GM21825 (cell line): ENCODE data around the gene SEMA7A.
A peak's percentile ranks its signal among the peaks of the same experiment; 100 is the strongest.

Source experiments
- ATAC-seq: cut with Tn5 transposase; IDR thresholded peaks from one replicate; pipeline ENCODE4 v1.9.1; 2021; ENCODE audit warnings: mild to moderate bottlenecking, moderate library complexity; ENCODE audit not compliant: unreplicated experiment

The SEMA7A gene

DNA sequence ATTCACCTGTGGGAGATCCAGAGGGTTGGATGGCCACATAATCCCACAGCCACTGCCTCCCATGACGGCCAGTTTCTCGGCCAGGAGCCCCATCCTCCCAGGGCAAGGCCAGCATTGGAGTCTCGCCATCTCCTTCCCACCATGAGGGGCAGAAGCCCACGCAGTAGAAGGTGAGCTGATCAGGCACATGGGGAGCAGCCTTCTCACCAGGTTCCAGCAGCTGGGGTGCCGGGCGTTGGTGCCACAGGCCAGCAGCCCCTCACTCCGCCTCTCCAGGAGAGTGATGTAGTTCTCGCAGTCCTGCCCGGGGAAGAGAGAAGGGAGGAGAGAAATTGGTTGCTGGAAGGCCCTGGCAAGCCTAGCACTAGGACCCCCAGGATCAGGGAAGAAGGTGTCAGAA lies 16.1 kb downstream of the SEMA7A start:
- no peak for ATAC-seq

DNA sequence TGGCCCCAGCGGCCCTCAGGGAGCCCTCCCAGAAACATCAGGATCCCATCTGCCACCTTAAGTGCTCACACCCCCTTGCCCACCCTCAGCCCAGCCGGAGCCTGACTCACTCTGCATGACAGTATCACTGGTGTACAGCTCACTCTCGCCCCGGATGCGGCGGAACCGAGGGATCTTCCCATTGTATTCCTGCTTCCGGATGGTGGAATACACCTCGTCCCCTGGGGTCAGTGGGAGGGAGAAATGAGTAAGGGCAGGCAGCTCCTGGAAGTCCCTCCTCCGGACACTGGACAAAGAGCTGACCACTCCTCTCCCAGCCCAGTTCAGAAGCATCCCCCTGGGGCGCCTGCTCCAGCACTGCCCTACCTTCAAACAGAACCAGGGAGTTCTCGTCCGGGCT lies 16.5 kb downstream of the SEMA7A start:
- ATAC-seq: no peak

DNA sequence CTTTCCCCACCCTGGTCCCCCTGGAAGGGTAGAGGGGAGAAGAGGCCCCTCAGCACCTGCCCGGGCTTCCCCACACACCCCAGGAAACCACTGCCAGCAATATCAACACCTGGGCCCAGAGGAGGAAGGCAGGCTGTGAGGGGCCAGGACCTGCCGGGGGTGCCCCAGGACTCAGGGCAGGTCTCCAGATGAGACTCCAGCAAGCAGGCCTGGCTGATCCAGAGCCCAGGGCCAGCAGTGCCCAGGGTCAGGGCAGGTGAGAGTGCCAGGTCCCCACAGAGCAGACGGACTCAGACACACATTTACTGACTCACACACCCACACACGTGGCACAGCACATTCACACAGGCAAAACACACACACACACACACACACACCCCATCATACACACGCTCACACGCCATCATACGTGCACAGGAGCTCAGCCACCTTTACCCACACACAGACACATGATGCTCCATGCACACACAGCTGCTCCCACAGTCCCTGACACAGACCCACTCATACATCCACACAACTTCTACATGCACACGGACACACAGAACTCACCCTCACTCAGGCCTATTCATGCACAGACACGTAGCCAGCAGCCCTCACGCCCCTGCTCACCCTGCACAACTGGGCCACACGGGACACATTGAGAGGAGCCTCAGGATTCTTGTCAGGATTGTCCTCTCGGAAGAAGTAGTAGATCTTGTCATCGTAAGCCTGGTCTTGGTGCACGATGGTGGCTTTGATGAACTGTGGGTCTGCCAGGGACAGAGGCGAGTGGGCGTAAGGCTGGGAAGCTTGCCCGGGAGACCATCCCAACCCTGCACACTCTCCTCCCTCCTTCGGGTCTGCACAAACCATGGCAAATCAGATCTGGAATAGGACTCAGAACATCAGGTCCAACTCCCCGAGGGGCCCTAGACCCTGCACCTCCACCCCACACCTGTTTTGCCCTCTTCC lies 17.5 kb downstream of the SEMA7A start:
- ATAC-seq: no peak

DNA sequence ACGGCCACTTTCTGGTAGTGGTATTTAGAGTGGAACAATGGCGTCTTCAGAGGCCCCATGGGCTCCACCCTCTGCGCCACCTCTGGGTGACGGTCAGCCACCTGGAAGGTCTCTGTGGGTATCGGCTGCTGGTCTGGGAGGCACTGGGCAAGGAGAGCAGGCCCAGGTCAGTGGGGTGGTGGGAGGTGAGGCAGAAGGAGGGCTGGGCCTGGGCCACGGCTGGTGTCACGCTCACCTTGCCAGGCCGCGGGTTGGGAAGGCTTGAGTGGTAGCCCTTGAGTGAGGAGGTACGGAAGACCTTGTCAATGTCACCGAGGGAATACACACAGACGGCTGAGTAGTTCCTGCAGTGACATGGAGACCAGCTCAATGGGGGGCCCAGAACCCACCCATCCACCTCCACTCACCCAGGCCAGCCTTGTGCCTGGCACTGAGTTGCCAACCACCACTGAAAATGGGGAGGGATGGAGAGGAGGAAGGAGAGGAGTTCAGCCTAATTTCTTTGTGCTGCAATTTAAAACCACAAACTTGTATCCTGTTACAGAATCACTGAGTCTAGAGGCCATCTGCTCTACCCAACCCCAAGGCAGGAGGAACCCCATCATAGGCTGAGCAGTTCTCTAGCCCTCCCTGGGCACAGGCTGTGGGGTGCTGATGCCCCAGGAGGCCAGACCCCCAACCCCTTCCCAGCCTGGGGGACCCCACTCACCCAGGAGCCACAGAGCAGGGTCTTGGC lies 19.0 kb downstream of the SEMA7A start:
- ATAC-seq: no peak

DNA sequence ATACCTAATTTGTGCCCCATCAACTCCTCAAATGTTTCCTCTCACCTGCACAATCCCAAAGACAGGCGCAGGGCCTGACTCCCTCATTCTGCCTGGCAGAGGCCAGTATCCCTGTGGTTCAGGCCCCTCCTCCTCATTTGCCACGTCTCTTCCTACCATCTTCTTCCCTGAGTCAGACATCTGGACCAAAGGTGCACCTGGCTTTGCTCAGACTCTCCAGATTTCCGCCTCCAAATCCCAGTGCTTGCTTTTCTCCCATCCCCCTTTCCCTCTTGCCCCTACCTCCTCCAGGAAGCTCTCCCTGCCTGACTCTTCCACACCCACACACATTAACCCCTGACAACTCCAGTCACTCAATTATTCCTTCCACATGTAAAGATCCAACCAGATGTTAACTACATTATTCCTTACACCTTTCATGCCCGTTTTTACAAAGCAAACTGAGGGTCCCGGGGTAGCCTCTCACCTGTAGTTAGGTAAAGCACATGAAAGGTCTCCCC lies 19.6 kb downstream of the SEMA7A start:
- ATAC-seq: no peak

DNA sequence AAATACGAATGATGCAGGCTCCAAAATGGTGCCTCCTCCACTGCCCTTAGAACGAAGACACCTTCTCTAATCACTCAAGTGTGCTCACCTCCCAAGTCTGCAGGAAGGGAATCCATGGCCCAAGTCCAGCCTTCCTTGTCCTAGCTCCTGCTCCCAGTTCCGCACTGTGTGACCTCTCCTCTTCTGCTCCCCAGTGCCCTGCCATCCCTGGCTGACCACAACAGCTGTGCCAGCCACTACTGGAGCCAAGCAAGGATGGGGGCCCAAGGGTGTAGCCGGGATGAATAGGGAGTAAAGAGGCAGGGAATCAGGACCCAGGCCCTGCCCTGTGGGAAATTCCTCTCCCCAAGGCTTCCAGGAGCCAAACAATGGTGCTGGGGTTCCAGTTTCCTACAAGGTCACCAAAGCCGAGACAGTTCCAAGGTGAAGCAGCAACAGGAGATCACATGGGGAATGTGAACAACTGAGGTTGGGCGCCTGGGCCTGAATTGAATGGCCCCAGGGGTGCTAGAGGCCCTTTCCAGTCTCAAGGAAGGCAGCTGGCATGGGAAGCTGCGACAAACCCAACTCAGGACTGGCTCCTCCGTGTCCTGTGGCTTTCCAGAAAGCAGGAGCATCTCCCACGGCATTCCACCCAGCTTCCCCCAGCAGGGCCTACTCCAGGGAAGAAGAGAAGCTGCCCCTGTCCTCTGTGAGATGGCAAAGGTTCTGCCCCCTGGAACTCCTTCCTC lies 20.2 kb downstream of the SEMA7A start:
- ATAC-seq: no peak

DNA sequence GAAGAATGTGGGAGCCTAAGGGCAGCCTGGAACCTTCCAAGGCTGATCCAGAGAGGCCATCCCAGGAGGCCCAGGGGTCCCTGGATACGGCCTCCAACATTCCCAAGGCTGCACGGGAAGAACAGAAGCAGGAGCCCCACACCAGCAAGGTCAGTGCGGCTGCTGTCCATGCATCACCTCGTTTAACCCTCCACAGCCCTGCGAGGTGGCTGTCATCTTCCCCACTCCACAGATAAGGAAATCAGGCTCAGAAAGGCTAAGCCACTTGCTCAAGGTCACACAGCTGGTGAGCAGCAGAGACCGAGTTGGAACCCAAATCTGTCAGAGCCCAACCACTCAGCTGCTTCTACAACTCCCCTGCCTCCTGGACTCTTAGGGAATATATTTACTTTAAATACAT lies 21.6 kb downstream of the SEMA7A start:
- ATAC-seq: no peak

DNA sequence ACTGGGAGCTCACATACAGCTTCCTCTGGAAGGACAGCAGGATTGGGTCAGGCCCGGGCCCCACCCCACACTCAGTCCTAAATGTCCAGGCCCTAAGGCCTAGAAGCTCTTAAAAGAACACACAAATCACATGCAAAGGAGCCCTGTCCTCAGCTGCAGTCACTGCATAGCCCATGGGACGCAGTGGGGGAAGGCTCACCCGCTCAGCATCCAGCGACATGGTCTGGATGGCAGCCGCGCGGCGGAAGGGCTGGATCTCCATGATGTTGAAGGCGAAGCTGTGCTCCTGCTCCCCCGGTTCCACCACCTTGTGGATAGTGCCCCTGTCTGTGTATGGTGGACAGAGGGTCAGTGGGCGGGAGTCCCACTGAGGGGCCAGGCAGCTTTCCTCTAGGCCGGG lies 22.1 kb downstream of the SEMA7A start:
- ATAC-seq: no peak

DNA sequence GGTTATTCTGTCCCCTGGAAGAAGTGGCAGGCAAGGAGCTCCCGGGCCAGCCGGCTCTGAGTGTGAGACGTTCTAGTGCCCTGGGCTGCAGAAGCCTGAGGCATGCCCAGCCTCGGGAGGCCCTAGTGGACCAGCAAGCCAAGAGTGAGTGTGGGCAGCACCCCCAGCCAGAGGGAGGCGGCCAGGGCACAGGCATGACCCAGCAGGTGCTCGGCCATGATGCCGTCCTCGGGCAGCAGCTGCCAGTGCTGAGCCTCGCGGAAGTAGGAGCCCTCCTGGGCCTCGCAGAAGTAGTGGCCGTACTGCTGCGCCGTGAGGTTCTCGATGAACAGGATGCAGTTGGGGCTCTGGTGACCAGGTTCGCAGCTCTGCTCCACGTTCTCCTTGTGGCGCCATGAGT lies 23.3 kb downstream of the SEMA7A start:
- ATAC-seq: no peak

DNA sequence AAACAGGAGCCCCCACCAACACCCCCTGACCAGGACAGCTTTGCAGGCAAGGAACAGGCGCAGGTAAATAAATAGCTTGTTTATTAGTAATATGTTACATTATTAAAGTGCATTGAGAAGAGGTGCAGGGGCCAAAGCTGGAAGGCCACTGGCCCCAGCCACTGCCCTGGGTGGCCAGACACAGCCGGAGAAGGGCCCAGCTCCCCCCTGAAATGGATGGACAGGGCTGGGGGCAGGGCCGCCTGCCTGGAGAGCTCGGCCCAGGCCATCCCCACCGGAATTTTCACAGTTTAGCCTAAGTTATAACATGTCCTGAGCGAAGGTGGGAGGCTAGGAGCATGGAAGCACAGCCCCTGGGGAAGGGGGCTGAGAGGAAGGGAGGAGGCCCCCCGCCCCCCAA lies 24.5 kb downstream of the SEMA7A start:
- no peak for ATAC-seq

DNA sequence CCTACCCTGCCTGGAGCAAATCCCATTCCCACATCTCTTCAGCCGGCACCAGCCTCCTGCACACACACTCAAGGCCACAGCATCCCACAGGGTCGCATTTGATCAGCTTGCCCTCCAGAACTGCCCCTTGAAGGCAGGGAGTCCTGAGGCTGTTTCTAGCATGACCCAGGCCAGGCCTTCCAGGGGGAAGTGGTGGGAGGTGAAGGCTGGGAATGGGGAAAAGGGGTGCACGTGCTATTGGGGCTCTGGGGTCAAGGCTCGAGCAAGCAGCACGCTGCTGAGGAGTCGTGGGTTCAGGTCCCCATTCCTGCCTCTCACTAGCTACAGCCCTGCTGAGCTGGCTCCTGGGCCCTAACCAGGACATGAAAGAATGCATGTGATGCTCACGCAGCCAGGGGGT lies 24.9 kb downstream of the SEMA7A start:
- no peak for ATAC-seq

DNA sequence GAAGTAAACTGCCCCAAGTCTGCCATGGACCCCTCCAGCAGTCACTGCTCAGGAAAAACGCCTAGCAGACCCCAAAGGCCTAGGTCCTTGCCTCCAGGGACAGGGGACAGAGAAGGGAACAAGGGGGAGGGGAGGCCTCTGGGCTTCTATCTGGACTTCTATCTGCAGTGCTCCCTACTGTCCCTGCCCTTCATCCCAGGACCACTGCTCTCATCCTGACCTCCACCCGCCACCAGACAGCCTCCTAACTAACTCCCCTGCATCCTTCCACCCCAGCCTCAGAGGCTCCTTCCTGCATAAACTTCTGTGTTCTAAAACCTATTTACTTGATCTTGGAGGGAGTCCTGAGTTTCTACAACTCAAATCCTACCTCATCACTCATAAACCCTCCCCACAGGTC lies 25.4 kb downstream of the SEMA7A start:
- no peak for ATAC-seq

DNA sequence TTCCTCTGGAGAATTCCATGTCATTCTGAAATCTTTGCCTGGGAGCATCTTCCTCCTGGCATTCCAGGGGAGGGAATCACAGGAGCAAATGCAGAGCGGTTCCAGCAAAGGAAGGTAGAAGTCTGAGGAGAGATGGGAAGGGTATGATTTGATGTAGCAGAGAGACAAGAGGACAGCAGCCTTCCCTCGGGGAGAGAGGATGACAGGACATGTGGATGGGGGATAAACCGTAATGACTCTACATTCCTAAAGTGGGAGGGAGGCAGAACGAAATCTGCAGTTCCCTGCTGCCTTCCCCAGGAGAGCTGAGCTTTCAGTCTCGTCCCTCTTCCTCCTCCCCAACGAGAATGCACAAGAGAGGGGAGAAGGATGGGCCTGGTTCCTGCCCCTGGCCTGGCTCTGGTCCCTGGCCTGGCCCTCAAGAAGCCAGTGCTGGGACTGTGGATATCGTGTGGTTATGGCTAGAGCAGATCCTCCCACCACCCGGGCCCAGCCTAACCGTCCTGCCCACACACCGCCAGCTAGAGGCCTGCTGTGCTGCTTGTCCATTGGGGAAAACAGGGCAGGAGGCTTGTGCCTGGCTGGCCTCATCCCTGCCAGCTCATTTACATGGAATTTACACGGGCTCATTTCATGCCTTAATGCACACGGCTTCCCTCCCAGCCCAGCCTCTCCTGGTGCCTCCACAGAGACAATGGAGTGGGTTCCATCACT lies 26.6 kb downstream of the SEMA7A start:
- ATAC-seq: no peak

DNA sequence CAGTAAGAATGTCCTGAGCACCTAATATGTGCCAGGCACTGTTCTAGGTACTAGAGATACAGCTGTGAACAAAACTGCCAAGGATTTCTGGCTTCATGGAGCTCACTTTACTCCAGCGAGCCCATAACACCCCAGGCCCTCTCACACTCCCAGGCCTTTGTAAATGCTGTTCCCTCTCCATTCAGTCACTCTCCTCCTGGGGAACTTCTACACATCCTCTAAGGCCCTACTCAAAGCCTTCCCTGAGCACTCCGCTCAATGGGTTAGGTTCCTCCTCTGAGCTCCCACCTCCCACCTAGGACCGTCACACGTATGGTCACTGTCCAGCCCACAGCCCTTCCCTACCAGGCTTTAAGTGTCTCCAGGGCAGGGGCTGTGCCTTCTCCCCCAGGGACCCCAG lies 27.2 kb downstream of the SEMA7A start:
- no peak for ATAC-seq

DNA sequence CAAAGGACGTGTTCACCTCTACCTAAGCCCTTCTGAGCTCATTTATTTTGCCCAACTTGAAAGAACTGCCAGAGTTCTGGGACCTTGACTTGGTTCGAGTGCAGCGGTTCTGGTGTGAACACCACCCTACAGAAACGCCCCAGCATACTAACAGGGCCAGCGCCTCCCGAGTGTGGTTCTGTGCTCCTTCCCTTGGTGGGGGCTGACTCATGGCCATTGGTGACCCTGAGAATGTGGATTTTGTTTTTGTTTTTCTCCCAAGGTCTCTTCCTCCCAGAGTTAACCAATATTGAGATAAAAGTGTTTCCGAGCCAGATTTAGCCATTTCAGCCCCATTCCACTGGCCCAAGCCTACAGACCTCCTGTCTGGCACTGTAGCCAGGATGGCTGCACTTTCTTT lies 27.9 kb downstream of the SEMA7A start:
- ATAC-seq: no peak

DNA sequence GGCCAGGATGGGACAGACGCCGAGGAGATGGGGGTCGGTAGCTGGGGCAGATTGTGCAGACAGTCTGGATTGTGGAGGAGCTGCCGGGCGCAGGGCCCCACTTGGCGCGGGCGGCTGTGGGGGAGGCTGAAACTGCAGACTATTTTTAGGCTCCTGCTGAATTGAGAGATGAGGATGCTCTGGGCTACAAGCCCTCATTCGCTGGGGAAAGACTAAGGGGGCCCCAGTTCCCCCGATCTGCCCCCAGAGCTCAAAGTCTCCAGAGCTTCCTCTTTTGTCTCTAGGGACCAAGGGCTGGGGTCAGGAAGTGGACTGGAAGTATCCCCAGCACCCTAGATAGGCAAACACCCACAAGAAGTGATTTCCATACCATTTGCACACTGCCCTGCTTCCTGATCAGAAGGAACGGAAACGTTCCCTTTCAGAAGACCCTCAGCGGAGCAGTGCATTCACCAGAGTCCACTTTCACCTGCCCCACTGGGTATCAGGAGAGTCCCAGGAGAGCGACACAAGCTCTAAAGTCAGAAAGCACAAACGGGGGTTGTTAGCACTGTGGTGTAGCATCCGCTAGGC lies 29.7 kb downstream of the SEMA7A start:
- ATAC-seq: peak; percentile 22

DNA sequence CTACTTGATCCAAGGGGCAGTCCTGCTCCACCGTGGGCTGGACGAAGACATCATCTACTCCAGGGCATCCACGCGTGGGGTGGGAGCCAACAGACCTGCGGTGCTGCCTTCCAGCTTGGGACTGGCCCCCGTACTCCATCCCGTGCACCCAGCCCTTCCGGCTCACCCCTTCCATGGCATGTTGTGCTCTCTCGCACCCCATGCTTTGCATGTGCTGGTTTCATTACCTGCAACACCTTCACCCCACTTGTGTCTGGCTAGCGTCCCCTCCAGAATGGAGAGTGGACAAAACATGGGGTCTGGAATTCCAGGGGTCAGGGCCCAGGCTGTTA lies 30.2 kb downstream of the SEMA7A start:
- ATAC-seq: no peak

DNA sequence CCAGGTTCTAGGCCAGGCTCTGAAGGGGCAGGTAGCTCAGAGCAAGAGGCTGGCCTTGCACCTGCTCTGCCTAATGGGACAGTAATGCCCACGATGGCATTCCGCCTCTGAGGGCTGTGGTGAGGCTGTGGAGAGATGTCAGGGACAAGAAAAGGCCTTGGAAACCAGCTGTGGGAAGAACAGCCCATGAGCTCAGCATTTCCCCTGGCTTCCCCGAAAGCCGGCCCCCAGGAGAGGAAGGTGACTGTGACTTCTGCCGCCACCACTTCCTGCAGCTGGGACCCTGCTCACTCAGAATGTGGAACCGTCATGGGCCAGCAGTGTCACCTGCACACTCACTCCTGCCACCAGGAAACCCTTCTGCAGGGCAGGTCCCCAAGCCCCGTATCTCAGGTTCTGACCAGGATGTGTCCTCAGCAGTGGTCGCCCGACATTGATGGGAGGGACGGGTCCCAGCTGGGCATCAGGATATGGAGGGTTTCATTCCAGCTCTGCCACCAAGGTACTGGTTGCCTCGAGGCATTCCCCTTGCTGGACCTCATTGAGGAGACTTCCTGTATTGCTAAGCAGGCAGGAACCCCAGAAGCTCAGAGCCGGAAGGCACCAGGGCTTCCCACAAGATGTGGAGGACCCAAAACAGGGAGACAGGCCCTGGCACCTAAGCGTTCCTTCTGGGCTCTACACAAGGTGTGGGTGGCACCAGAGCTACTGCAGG lies 30.7 kb downstream of the SEMA7A start:
- peak; percentile 29 for ATAC-seq

DNA sequence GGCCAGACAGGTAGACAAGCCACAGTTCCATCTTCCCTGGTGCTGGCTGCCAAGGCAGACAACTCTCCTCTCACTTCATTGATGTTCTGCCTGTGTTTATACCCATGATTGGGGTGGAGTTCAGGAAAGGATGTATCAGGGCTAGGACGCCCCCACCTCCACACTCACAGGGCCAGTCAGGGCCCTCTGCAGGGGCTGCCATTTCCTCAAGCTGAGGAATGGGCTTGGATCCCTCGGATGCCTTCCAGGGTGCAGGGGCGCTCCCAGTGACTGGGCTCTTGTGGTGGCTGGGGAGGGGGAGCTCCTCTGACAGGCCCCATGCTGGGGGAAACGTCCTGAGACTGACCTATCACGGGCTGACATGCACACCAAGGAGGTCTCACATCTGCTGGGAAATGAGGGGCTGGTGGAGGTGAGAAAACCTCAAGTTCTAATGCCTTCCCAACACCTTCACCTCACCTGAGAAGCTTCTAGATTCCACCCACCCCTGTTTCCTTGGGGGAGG lies 31.4 kb downstream of the SEMA7A start:
- ATAC-seq: no peak
